CD4-positive, alpha-beta T cell treated with Interleukin-10 for 1 hour (primary cell): ENCODE results near the gene ATG16L2.

ENCODE experiments used
- DNase-seq: peaks from one replicate; pipeline ENCODE4 v3.0.0-alpha.2; 2020

The ATG16L2 gene

GRCh38 chr11:72826191-72826941 lies 12.2 kb downstream of the ATG16L2 start:
- DNase-seq = no peak

GRCh38 chr11:72826942-72827480 lies 12.8 kb downstream of the ATG16L2 start:
- no peak for DNase-seq

DNA sequence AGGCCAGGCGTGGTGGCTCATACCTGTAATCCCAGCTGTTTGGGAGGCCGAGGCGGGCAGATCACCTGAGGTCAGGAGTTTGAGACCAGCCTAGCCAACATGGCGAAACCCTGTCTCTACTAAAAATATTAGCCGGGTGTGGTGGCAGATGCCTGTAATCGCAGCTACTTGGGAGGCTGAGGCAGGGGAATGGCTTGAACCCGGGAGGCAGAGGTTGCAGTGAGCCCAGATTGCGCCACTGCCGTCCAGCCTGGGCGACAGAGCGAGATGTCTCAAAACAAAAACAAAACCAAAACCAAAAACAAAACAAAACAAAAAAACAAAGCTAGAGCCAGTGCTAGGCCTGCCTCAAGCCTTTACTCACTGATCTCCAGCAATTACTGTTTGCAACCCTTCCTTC lies 13.4 kb downstream of the ATG16L2 start:
- DNase-seq = peak; percentile 29

- DNase-seq = no peak
These were observed 13.9 kb downstream of the ATG16L2 start for GRCh38 chr11:72828081-72828567.

GRCh38 chr11:72828692-72829101 lies 14.5 kb downstream of the ATG16L2 start:
- no peak for DNase-seq

DNA sequence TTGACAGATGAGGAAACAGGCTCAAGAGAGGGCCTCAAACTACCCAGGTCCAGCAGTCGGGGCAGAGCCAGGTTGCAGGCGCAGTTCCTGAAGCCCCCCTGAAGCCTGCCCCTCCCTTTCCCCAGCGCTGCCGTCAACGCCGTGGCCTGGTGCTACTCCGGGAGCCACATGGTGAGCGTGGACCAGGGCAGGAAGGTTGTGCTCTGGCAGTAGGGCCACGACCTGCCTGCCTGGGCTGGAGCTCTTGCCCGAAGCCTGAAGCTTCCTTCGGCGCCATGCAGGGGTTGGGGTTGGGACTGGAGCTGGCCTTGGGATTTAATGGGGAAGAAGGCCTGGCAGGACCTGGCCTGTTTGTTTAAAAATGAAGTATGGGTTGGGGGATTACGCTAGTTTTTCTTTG lies 15.0 kb downstream of the ATG16L2 start:
- DNase-seq = no peak

- DNase-seq = no peak
These were observed 15.8 kb downstream of the ATG16L2 start for GRCh38 chr11:72829884-72830533.

DNA sequence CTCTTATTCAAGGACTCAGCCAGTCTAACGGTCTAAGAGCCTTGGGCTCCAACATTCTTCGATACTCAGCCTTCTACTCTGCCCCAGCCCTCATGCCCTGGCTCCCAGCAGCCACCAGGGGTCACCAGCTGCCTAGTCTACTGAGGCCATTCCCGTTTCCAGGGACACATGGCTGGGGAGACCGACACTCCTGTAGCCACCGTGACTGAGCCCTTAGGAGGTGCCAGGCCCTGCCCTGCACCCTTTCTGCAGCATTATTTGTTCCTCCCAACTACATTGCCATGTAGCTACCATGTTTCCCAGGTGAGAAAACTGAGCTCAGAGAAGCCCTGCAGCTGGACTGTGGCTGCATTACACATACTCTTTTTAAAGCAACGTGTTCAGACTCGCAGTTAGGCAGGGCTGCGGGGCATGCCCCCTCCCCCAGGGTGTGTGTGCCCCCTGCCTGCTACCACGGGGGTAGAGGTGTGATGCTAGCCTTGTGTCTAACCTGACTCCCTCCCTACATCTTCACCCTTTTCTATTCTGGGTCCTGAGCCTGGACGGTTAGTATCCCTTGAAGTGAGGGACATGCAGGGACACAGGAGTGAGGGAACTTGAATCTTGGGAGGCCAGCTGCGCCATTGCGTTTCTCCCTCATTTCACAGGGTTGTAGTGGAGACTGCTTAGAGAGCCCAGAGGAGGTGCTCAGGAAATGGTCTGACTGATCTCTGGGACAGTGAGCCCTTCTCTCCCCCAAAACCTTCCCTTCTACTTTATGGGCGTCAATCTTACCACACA lies 17.5 kb downstream of the ATG16L2 start:
- peak; percentile 62 for DNase-seq

DNA sequence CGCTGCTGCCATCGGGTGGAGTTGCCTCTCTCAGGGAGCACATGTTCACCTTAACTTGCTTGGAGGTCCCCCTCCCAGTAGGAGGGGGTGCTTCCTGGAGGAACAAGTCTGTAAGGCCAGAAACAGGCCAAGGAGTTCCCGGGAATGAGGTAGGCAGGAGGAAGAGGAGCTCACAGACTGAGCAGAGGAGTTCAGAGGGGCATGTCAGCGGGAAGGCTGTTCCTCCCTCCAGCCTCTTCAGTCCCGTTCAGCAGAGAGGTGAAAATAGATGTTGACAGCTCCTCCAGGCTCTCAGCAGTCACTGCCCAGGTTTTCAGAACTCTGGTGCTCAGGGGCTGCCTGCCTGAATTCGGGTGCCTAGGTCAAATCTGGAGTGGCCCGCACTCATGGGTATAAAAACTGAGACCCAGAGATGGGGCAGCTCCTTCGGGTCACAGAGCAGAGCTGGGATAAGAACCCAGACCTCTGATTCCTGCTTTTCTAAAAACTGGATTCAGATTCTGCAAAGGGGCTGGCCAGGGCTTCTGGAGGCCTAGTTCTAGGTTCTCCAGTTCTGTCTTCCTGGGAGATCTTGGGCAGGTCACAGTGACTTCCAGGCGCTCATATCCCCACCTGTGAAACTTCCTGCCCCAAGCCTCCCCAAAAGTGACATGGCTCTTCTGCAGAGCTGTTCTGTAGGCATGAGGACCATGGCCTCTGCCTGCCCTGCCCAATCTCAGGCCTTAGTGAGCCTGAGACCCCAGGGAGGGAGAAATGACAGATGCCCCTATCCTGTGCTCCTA lies 18.3 kb downstream of the ATG16L2 start:
- no peak for DNase-seq

DNA sequence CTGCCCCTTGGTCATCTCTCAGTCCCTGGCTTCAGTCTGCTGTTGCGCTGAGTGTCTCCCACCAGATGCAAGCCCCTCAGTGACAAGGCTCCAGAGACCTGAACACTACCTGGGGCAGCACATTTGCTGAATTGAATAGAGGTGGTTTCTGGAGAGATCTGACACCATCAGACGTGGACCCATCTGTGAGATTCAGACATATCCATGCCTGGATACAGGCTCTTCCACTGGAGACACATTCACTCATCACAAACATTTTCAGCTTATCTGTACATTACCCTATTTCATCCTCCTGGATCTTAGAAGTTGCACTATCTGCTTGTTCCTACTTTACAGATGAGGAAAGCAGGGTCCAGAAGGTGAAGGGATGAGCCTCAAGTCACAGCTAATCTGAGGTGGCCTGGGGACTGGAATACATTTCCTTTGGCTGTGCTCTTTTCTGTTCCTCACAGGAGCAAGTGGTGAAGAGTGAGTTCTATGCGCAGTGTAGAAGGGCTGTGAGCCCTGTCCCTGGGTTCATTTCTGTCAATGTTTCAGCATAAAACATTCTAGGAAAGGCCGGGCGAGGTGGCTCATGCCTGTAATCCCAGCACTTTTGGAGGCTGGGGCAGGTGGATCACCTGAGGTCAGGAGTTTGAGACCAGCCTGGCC lies 19.0 kb downstream of the ATG16L2 start:
- DNase-seq = no peak

DNA sequence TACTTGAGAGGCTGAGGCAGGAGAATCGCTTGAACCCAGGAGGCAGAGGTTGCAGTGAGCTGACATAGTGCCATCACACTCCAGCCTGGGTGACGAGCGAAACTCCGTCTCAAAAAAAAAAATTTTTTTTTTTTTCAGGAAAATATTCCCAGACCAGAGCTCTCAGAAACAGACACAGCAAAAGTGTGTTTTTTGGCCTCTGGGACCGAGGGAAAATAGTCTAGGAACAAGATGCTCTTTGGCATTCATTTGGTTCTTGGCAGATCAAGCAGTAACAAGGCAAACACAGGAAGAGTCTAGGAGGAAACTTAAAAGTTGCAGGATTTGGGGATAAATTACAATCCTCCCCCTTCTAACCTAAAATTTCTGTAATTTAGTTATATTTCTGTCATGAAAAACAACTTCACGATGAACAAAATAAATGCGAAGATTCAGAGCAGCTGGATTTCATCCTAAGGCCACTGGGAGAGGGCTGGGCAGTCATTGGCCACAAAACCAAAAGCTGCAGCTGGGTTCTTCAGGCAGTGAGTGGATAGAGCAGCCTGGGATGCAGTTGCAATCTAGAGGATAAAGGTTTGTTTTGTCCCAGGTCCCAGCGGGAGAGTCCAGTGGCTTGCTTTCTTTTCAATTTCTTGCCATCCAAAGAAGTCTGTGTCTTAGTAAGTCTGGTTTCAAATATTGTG lies 19.7 kb downstream of the ATG16L2 start:
- DNase-seq = no peak

DNA sequence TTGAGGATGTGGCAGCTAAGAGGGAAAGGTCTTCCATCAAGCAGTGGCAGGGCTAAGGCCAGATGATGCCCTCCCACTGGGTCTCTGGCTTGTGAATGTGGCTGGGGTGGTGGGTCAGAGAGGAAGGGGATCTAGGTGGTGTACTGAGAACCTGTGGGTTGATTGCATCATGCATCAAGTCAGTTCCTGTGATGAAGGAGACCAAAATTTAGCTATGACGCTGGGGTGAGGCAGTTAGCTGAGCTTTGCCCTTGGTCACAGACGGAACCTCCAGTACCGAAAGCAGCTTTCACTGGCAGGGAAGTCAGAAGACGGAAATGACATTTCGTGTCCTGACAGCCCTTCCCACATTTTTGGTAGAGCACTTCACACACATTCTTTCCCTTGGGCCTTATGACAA lies 20.7 kb downstream of the ATG16L2 start:
- no peak for DNase-seq

DNA sequence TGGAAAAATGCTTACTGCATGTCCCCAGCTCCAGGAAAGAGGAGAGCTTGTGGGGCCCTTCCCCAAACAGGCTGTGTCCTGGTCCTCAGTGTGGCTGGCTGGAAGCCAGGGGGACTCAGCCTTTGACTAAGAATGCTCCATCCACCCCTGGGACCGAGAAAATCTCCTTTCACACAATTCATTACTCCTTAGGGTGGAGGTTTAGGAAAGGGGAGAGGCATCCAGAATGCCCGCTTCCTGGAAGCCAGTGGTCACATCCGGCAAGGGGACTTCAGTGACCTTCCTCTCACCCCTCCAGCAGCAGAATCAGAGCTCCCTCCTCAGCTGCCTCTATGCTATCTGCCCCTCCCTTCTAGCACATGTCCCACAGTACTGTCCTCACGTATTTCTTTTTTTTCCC lies 21.9 kb downstream of the ATG16L2 start:
- no peak for DNase-seq

- DNase-seq = no peak
These were observed 24.6 kb downstream of the ATG16L2 start for GRCh38 chr11:72838691-72839305.

DNA sequence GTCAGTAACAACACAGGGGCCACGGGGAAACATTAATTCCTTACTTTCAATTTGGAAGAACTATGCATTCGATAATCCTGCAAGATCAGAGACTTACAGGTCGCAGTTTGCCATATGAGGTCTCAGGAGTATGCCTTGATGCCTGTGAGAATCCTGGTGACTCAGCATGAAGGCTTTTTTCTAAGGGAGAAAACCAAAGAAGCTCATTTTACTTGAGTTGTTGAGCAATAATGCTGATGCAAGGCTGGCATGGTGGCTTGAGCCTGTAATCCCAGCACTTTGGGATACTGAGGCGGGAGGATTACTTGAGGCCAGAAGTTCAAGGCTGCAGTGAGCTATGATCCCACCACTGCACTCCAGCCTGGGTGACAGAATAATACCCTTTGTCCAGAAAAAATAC lies 26.6 kb downstream of the ATG16L2 start:
- no peak for DNase-seq

GRCh38 chr11:72841397-72841796 lies 27.2 kb downstream of the ATG16L2 start:
- DNase-seq = no peak

DNA sequence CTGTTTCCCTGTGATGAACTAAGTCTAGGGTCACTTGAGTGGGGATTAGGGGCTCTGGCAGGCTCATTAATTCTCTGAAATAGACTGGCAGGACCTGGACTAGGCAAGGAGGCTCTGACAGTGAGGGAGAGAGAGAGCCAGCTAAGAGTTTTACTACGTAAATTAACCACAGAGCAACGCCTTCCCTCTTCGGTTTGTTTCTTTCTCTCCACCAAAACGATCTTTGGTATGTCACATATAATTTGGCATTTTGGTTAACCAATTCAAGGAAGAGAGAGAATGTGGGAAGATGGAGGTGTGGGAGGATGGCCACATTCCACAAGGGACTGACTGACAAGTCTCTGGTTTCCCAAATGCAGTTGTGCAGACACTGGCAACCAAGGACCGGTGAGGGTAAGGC lies 27.9 kb downstream of the ATG16L2 start:
- DNase-seq = no peak

DNA sequence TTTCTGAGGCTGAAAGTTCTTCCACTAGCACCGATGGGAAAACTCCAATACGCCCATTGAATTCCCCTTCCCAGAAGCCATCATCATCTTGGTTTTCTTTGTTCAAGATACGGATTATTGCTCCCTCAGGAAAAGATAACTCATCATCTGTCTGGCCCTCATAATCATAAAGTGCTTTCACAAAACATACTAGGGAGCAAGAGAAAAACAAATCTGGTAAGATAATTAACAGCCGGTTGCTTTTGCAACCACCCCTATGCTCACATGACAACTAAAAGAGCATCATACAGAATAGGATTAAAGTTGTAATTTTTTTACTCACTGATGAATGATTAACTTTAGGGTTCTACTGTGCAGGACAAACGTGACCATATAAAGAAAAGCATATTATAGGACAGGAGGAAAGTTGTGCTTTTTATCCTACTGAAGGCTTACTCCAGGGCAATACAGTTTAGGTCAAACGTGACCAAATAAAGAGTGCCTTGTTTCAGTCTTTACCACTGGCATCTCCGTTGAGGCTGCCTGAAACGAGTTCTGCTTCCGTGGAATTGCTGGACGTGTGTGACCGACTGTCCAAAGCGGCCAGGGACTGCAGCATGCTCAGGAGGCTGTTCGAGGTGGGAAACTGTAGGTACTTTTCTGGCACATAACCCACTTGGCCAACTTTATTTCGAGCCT lies 28.6 kb downstream of the ATG16L2 start:
- DNase-seq = no peak

GRCh38 chr11:72844356-72844755 lies 30.1 kb downstream of the ATG16L2 start:
- DNase-seq = no peak

- DNase-seq = peak; percentile 62
These were observed 34.7 kb downstream of the ATG16L2 start for GRCh38 chr11:72848846-72849466.
